GM06990 (cell line): ENCODE results near the gene SMIM38.

Experiments used
- DNase-seq: peaks from one replicate; pipeline ENCODE4 v3.0.0-alpha.2; 2011; ENCODE audit not compliant: insufficient read length; ENCODE audit errors: extremely low read depth
- H3K27me3 ChIP-seq: replicated peaks from 2 replicates; pipeline ENCODE4 v1.6.0; 2011; ENCODE audit warnings: low read length; ENCODE audit not compliant: control insufficient read depth, insufficient read depth
- H3K36me3 ChIP-seq: 2 replicates; pipeline ENCODE4 v1.5.1; 2011; ENCODE audit warnings: low read length; ENCODE audit not compliant: control insufficient read depth, insufficient read depth
- H3K4me3 ChIP-seq: replicated peaks from 2 replicates; pipeline ENCODE4 v1.5.1; 2011; ENCODE audit warnings: low read depth, mild to moderate bottlenecking, control low read depth, low read length
- CTCF ChIP-seq: IDR thresholded peaks from 2 replicates; pipeline ENCODE4 v1.5.1; 2011; ENCODE audit warnings: low read length, control low read depth, mild to moderate bottlenecking, inconsistent platforms; ENCODE audit not compliant: insufficient read depth, poor library complexity, severe bottlenecking

The SMIM38 gene

GRCh38 chr11:69171476-69172240, 15.9 kb downstream of the SMIM38 start:
- TF ChIP-seq CTCF, result no peak
- no peaks in the 10 kb centered on the region for H3K36me3 ChIP-seq
- H3K4me3 ChIP-seq, result no peak overlapping the region
- H3K27me3 ChIP-seq, result no peaks in the 10 kb centered on the region
- no peak for DNase-seq

GRCh38 chr11:69172674-69173073, 16.9 kb downstream of the SMIM38 start:
- H3K4me3 ChIP-seq, result no peak overlapping the region
- no peaks in the 10 kb centered on the region for H3K36me3 ChIP-seq
- no peak for DNase-seq
- TF ChIP-seq CTCF, result no peak
- H3K27me3 ChIP-seq, result no peaks in the 10 kb centered on the region

- TF ChIP-seq CTCF, result no peak
- H3K4me3 ChIP-seq, result no peak overlapping the region
- H3K36me3 ChIP-seq, result no peaks in the 10 kb centered on the region
- DNase-seq, result no peak
- no peaks in the 10 kb centered on the region for H3K27me3 ChIP-seq
These were observed 17.6 kb downstream of the SMIM38 start for GRCh38 chr11:69173331-69173730.

GRCh38 chr11:69173925-69174581, 18.3 kb downstream of the SMIM38 start:
- DNase-seq, result no peak
- Histone ChIP-seq H3K36me3 (no peaks in the 10 kb centered on the region), H3K27me3 (no peaks in the 10 kb centered on the region), H3K4me3 (no peak overlapping the region)
- no peak for TF ChIP-seq CTCF

- TF ChIP-seq CTCF, result no peak
- H3K4me3 ChIP-seq, result no peak overlapping the region
- no peaks in the 10 kb centered on the region for H3K27me3 ChIP-seq
- no peaks in the 10 kb centered on the region for H3K36me3 ChIP-seq
- DNase-seq, result no peak
These were observed 19.1 kb downstream of the SMIM38 start for GRCh38 chr11:69174841-69175240.
